ENCODE data around the gene SRPRA. TPM values are rescaled to one million over a fixed set of nuclear protein-coding genes. Genes with fewer than 3 reads are reported as not detected.

The SRPRA gene
- polyA plus RNA-seq, 1 donor (not counting 4 experiments of a cell fraction or from before 2014, with no cell fraction given), result 56.0 TPM

DNA sequence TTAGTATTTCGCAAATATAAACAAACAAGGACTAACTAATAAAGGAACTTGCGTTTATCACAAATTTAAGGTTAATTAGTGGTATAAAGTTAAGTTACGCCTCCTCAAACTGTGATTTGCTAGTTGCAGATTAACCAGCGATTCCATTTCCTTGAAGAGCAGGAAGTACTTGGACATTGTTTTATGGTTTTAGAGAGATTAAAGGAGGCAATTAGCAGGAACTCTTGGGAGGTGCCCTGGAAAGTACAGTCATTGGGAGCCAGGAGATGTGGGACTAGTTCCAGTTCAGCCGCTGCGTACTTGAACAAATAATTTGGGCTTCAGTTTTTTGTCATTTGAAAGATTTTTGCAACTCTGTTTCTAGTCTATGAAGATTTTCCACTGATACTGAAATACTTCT, 53.9 kb downstream of the SRPRA start:
- H3K4me1 ChIP-seq (ENCODE audit: control insufficient read depth, extremely low read depth, insufficient read depth, low read length), result peaks cover 16% of the 10 kb centered on the region
- peaks cover 3% of the 10 kb centered on the region for H4K20me1 ChIP-seq (ENCODE audit: control insufficient read depth, extremely low read depth, insufficient read depth, low read length)
- TF ChIP-seq EZH2 (IDR thresholded peaks at IDR 0.05; ENCODE audit: low read length), result no peak
- TF ChIP-seq, protein P1, sequence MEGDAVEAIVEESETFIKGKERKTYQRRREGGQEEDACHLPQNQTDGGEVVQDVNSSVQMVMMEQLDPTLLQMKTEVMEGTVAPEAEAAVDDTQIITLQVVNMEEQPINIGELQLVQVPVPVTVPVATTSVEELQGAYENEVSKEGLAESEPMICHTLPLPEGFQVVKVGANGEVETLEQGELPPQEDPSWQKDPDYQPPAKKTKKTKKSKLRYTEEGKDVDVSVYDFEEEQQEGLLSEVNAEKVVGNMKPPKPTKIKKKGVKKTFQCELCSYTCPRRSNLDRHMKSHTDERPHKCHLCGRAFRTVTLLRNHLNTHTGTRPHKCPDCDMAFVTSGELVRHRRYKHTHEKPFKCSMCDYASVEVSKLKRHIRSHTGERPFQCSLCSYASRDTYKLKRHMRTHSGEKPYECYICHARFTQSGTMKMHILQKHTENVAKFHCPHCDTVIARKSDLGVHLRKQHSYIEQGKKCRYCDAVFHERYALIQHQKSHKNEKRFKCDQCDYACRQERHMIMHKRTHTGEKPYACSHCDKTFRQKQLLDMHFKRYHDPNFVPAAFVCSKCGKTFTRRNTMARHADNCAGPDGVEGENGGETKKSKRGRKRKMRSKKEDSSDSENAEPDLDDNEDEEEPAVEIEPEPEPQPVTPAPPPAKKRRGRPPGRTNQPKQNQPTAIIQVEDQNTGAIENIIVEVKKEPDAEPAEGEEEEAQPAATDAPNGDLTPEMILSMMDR (optimal IDR thresholded peaks at IDR 0.05 in 1 of 3, IDR thresholded peaks at IDR 0.05 in 1 of 3, conservative IDR thresholded peaks at IDR 0.05 in 1 of 3; ENCODE audit: extremely low read depth in 1 of 3, insufficient read depth in 2 of 3, low read length in 3 of 3), result no peak
- H3K9me3 ChIP-seq (ENCODE audit: control insufficient read depth, low read depth, low read length), result no peaks in the 10 kb centered on the region
- no peak overlapping the region for H3K4me3 ChIP-seq (ENCODE audit: control insufficient read depth in 2 of 3, extremely low read depth in 1 of 3, insufficient read depth in 2 of 3, low read depth in 1 of 3, low read length in 3 of 3)
- no peaks in the 10 kb centered on the region for H3K27me3 ChIP-seq (ENCODE audit: control insufficient read depth, extremely low read depth, insufficient read depth, low read length)
- peaks cover 2% of the 10 kb centered on the region for H3K9me1 ChIP-seq (ENCODE audit: control insufficient read depth, extremely low read depth, insufficient read depth, low read length)
- peaks cover 71% of the 10 kb centered on the region for H3K79me2 ChIP-seq (ENCODE audit: control insufficient read depth, insufficient read depth, low read length)
- no peak overlapping the region for H2AFZ ChIP-seq (ENCODE audit: control insufficient read depth, low read length)
- FAIRE-seq (no peak), DNase-seq (ENCODE audit: low read depth, low spot score) (no peak)
- no peaks in the 10 kb centered on the region for H3K36me3 ChIP-seq (ENCODE audit: control insufficient read depth in 2 of 2, extremely low read depth in 1 of 2, insufficient read depth in 2 of 2, low read length in 2 of 2)
- dilution Hi-C loops (cut with MboI; ENCODE audit: extremely low pct_ligation_motif_present, low sequenced_read_pairs), result loop anchor here (25.0 kb wide), 1 partner anchor 278 kb away; the partner anchor contains the start of gene VSIG10L2
- H3K27ac ChIP-seq (ENCODE audit: control insufficient read depth, insufficient read depth, low read length), result no peak overlapping the region
- H3K4me2 ChIP-seq (ENCODE audit: control insufficient read depth, extremely low read depth, insufficient read depth, low read depth, low read length), result no peak overlapping the region
- H3K9ac ChIP-seq (ENCODE audit: control insufficient read depth, extremely low read depth, insufficient read depth, low read length), result no peak overlapping the region

DNA sequence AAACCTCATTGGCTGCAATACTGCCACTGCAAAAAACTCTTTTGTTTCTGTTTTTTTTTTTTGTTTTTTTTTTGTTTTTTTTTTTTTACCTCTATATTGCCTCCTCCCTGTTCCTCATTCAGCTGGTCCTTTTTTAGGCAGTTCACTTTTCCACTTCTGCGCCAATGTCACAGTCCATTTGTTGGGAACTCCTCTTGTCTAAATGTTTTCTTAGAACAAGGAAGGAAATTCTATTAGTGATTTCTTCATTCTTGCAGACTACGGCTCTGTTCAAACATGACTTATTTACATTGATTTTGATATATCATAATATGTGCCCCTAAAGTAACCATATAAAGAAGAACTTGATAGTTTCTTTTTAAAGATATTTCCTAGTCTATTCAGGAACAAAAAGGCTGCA, 54.3 kb downstream of the SRPRA start:
- no peaks in the 10 kb centered on the region for H3K27me3 ChIP-seq (ENCODE audit: control insufficient read depth, extremely low read depth, insufficient read depth, low read length)
- no peak overlapping the region for H3K4me3 ChIP-seq (ENCODE audit: control insufficient read depth in 2 of 3, extremely low read depth in 1 of 3, insufficient read depth in 2 of 3, low read depth in 1 of 3, low read length in 3 of 3)
- peaks cover 3% of the 10 kb centered on the region for H4K20me1 ChIP-seq (ENCODE audit: control insufficient read depth, extremely low read depth, insufficient read depth, low read length)
- TF ChIP-seq, protein P1 (optimal IDR thresholded peaks at IDR 0.05 in 1 of 3, IDR thresholded peaks at IDR 0.05 in 1 of 3, conservative IDR thresholded peaks at IDR 0.05 in 1 of 3; ENCODE audit: extremely low read depth in 1 of 3, insufficient read depth in 2 of 3, low read length in 3 of 3), result no peak
- TF ChIP-seq EZH2 (IDR thresholded peaks at IDR 0.05; ENCODE audit: low read length), result no peak
- H3K9ac ChIP-seq (ENCODE audit: control insufficient read depth, extremely low read depth, insufficient read depth, low read length), result no peak overlapping the region
- H3K9me3 ChIP-seq (ENCODE audit: control insufficient read depth, low read depth, low read length), result no peaks in the 10 kb centered on the region
- H3K4me2 ChIP-seq (ENCODE audit: control insufficient read depth, extremely low read depth, insufficient read depth, low read depth, low read length), result no peak overlapping the region
- dilution Hi-C loops (cut with MboI; ENCODE audit: extremely low pct_ligation_motif_present, low sequenced_read_pairs), result loop anchor here (25.0 kb wide), 1 partner anchor 277 kb away; the partner anchor contains the start of gene VSIG10L2
- H2AFZ ChIP-seq (ENCODE audit: control insufficient read depth, low read length), result no peak overlapping the region
- H3K36me3 ChIP-seq (ENCODE audit: control insufficient read depth in 2 of 2, extremely low read depth in 1 of 2, insufficient read depth in 2 of 2, low read length in 2 of 2), result peaks cover 0 to 2% of the 10 kb centered on the region in 2 experiments
- peaks cover 16% of the 10 kb centered on the region for H3K4me1 ChIP-seq (ENCODE audit: control insufficient read depth, extremely low read depth, insufficient read depth, low read length)
- peaks cover 70% of the 10 kb centered on the region for H3K79me2 ChIP-seq (ENCODE audit: control insufficient read depth, insufficient read depth, low read length)
- H3K27ac ChIP-seq (ENCODE audit: control insufficient read depth, insufficient read depth, low read length), result no peak overlapping the region
- DNase-seq (ENCODE audit: low read depth, low spot score) (no peak), FAIRE-seq (no peak)
- H3K9me1 ChIP-seq (ENCODE audit: control insufficient read depth, extremely low read depth, insufficient read depth, low read length), result peaks cover 2% of the 10 kb centered on the region

Small RNAs within 50 kb of the gene (small RNA-seq; reads per million reads assigned to genes)
- 0 reads per million in 3 experiments for gene RN7SL351P (ENCODE audit: insufficient read length in 3 of 3, low read depth in 3 of 3, low replicate concordance in 1 of 3)
- gene RNU4-86P (ENCODE audit: insufficient read length in 3 of 3, low read depth in 3 of 3, low replicate concordance in 1 of 3), result 0 reads per million in 3 experiments

Other genes starting within 250 kb of the SRPRA start
- 1.0 to 1.6 TPM (median 1.4 TPM) in 3 replicates for gene CDON, start 206.0 kb downstream of the SRPRA start, polyA plus RNA-seq
- 23.8 to 24.7 TPM (median 23.8 TPM) in 3 replicates for gene RPUSD4, start 57.2 kb downstream of the SRPRA start, polyA plus RNA-seq
- 26.5 to 32.0 TPM (median 28.0 TPM) in 3 replicates for gene FAM118B, start 57.1 kb downstream of the SRPRA start, polyA plus RNA-seq
- gene FOXRED1, start 259 bp upstream of the SRPRA start, polyA plus RNA-seq, result 16.4 to 23.1 TPM (median 20.8 TPM) in 3 replicates
- gene TIRAP, start 14.2 kb upstream of the SRPRA start, polyA plus RNA-seq, result 2.9 to 5.2 TPM (median 3.2 TPM) in 3 replicates
- 21.9 to 50.1 TPM (median 31.3 TPM) in 3 replicates for gene DCPS, start 35.2 kb upstream of the SRPRA start, polyA plus RNA-seq
- gene ST3GAL4, start 86.8 kb upstream of the SRPRA start, polyA plus RNA-seq, result 23.2 to 38.9 TPM (median 24.6 TPM) in 3 replicates

All from keratinocyte (primary cell).